Immature natural killer cell (primary cell): Measurements from ENCODE around the gene DHRS7C. TPM values are rescaled to one million over a fixed set of nuclear protein-coding genes. Genes with fewer than 3 reads are reported as not detected.

Experiments used
- polyA plus RNA-seq, 3 donors: library from polyadenylated mRNA; unstranded; fragments of 300-500 nt; fragmentation: Illumina TruSeq; gene quantifications; one replicate each; pipeline ENCODE4 v1.2.3, GENCODE V29; 2021

The DHRS7C gene
- polyA plus RNA-seq, 3 donors from 2014 or later, result not detected

Other genes with a start within 250 kb of the DHRS7C start
- 100 to 1,000 TPM; 249 to 381 (median 263) TPM for gene STX8, start 215.8 kb downstream of the DHRS7C start, polyA plus RNA-seq
- not detected for gene CFAP52, start 214.9 kb downstream of the DHRS7C start, polyA plus RNA-seq
- gene USP43, start 146.1 kb downstream of the DHRS7C start, polyA plus RNA-seq, result under 1 TPM in 2 of 3 donors, not detected in 1; 0.14 to 0.29 TPM
- not detected for gene GSG1L2, start 30.5 kb upstream of the DHRS7C start, polyA plus RNA-seq
- not detected for gene GLP2R, start 34.3 kb upstream of the DHRS7C start, polyA plus RNA-seq
- not detected for gene RCVRN, start 113.7 kb upstream of the DHRS7C start, polyA plus RNA-seq